Peyer's patch (tissue), 4 donors: Measurements from ENCODE around the gene TSPOAP1. TPM values are rescaled to one million over a fixed set of nuclear protein-coding genes. Genes with fewer than 3 reads are reported as not detected.
A peak's percentile ranks its signal among the peaks of the same experiment; 100 is the strongest.

Source experiments
- DNase-seq, 3 donors: peaks; one replicate each; pipeline ENCODE4 v3.0.0-alpha.2; 2017 to 2019
- H3K27ac ChIP-seq, 4 donors: fragments of 200-600 bp; sonication (generic); one replicate each; pipeline ENCODE4 v1.5.1; 2016 to 2019
- H3K27me3 ChIP-seq, 2 donors: fragments of 200-600 bp; sonication (generic); one replicate each; pipeline ENCODE4 v1.5.1; 2019
- H3K36me3 ChIP-seq, 3 donors: fragments of 200-600 bp; sonication (generic); one replicate each; pipeline ENCODE4 v1.5.1; 2016 to 2019
- H3K4me1 ChIP-seq, 4 donors: fragments of 200-600 bp; sonication (generic); one replicate each; pipeline ENCODE4 v1.5.1; 2016 to 2019
- H3K4me3 ChIP-seq, 4 donors: fragments of 200-600 bp; sonication (generic); 1 replicate in 3 of 4; 2 replicates in 1 of 4; pipeline ENCODE4 v1.5.1; 2016 to 2019; ENCODE audit warnings: mild to moderate bottlenecking in 1 of 4
- H3K9me3 ChIP-seq, 4 donors: fragments of 200-600 bp; sonication (generic); one replicate each; pipeline ENCODE4 v1.5.1; 2016 to 2019; ENCODE audit warnings: mild to moderate bottlenecking in 1 of 4
- POLR2A ChIP-seq, 2 donors: fragments of 450-650 bp; IDR thresholded peaks; one replicate each; pipeline ENCODE4 v1.5.1; 2017; ENCODE audit warnings: antibody characterized with exemption in 2 of 2, mild to moderate bottlenecking in 2 of 2, moderate library complexity in 2 of 2
- total RNA-seq, 4 donors: library from RNA; depleted of rRNA; stranded (reverse); fragments of >200 nt; gene quantifications; one replicate each; pipeline ENCODE4 v1.1.0, GENCODE V29; 2016
- TF ChIP-seq, protein P1 (sequence below), 6 experiments: fragments of 450-650 bp in 4 of 6; fragments of 200-600 bp in 2 of 6; sonication (generic) in 1 of 6; IDR thresholded peaks; one replicate each; pipeline ENCODE4 v1.5.1; 2017 to 2019; ENCODE audit warnings: antibody characterized with exemption in 6 of 6, mild to moderate bottlenecking in 3 of 6, moderate library complexity in 1 of 6

Gene TSPOAP1
- total RNA-seq, 4 donors from 2014 or later, result 9.1 to 11.9 (median 10.4) TPM

DNA sequence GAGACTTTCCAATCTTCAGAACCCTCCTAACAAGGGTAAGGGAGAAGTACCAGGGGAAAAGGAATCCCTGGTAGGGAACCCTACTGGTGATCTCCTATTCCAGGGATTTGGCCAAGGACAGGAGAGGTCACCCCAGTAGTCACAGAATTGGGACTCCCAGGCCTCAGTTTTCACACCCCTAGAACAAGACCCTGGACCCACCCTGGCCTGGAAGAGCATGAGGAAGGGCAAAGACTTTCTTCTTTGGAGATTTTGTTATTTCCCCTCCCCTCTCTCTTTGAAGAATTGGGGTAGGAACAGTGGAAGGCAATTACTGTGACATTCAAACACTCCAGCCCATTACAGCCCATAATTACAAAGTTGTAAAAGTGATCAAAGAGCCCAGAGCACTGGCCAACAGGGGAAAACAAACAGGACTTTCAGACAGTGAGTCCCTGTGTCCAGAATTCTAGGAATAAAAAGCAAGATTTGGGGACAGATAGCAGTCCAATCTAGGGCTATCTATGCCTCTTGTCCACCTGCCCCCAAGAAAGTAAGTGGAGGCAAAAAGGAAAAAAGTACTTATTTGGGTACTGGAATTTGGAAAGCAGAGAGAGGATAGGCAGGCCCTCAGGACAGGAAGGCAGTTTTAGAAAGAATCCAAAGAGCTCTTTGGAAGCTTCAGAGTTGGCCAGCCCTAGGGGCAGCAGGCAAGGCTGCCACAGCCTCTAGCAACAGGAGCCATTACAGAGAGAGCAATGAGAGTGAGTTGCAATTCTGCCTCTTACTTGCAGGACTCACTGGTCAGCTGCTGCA lies 36.8 kb upstream of the TSPOAP1 start:
- no peak overlapping the region for H3K4me3 ChIP-seq
- TF ChIP-seq POLR2A (IDR thresholded peaks at IDR 0.05), result no peak
- TF ChIP-seq, protein P1, sequence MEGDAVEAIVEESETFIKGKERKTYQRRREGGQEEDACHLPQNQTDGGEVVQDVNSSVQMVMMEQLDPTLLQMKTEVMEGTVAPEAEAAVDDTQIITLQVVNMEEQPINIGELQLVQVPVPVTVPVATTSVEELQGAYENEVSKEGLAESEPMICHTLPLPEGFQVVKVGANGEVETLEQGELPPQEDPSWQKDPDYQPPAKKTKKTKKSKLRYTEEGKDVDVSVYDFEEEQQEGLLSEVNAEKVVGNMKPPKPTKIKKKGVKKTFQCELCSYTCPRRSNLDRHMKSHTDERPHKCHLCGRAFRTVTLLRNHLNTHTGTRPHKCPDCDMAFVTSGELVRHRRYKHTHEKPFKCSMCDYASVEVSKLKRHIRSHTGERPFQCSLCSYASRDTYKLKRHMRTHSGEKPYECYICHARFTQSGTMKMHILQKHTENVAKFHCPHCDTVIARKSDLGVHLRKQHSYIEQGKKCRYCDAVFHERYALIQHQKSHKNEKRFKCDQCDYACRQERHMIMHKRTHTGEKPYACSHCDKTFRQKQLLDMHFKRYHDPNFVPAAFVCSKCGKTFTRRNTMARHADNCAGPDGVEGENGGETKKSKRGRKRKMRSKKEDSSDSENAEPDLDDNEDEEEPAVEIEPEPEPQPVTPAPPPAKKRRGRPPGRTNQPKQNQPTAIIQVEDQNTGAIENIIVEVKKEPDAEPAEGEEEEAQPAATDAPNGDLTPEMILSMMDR (IDR thresholded peaks at IDR 0.05), result no peak
- H3K27me3 ChIP-seq, result no peaks in the 10 kb centered on the region
- H3K9me3 ChIP-seq, result no peaks in the 10 kb centered on the region
- H3K36me3 ChIP-seq, result peaks cover 0 to 11% (median 0%) of the 10 kb centered on the region in 3 donors
- peak overlapping the region in 3 of 4 donors; percentile 66 to 87 (median 79) for H3K27ac ChIP-seq
- peaks cover 0 to 66% (median 11%) of the 10 kb centered on the region in 4 donors for H3K4me1 ChIP-seq
- DNase-seq, result no peak

DNA sequence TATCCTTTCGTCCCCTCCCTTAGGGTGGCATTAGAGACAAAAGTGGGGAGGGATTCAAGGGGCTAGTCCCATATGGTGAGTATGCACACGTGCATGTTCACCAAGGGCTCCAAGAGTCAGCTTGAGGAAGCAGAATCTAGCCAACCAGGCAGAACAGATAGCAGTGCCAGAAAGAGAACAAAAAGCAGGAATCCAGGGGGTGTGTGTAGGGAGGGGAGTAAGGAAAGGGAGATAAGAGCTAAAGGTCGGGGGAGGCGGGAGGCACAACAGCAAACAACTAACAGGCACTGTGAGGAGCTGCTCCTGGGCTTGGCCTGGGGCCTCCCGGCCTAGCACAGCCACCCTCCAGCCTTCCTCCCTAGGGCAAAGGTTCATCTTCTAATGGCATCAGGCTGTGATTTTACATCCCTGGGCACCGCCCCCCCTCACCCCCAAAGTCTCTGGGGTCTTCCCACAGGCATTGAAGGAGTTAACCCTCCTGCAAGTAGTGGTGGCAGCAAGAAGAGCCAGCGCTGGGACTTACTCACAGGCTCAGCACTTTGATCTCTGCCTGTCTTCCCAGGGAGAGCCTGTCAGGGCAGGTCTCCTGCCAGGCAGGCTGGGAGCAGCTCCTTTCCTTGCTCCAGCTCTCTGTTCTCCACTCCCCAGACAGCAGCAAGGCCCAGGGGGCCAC lies 35.8 kb upstream of the TSPOAP1 start:
- peak in 2 of 3 donors; percentile 70 to 73 for DNase-seq
- TF ChIP-seq POLR2A (IDR thresholded peaks at IDR 0.05), result peak in 1 of 2 donors; percentile 38
- TF ChIP-seq, protein P1 (IDR thresholded peaks at IDR 0.05), result no peak
- Histone ChIP-seq H3K27me3 (no peaks in the 10 kb centered on the region), H3K9me3 (no peaks in the 10 kb centered on the region), H3K27ac (peak overlapping the region in 3 of 4 donors; percentile 66 to 87 (median 79)), H3K4me1 (peaks cover 0 to 62% (median 10%) of the 10 kb centered on the region in 4 donors), H3K36me3 (peaks cover 0 to 11% (median 0%) of the 10 kb centered on the region in 3 donors), H3K4me3 (no peak overlapping the region)

- Histone ChIP-seq H3K4me3 (no peak overlapping the region), H3K9me3 (no peaks in the 10 kb centered on the region), H3K27ac (peak overlapping the region in 3 of 4 donors; percentile 66 to 87 (median 79)), H3K27me3 (no peaks in the 10 kb centered on the region), H3K4me1 (peaks cover 0 to 57% (median 7%) of the 10 kb centered on the region in 4 donors), H3K36me3 (peaks cover 0 to 17% (median 0%) of the 10 kb centered on the region in 3 donors)
- TF ChIP-seq, protein P1 (IDR thresholded peaks at IDR 0.05), result no peak
- no peak for TF ChIP-seq POLR2A (IDR thresholded peaks at IDR 0.05)
- no peak for DNase-seq
Observed at GRCh38 chr17:58363457-58364185, 35.0 kb upstream of the TSPOAP1 start.

GRCh38 chr17:58362368-58363014 lies 33.9 kb upstream of the TSPOAP1 start:
- H3K9me3 ChIP-seq, result no peaks in the 10 kb centered on the region
- H3K4me3 ChIP-seq, result no peak overlapping the region
- DNase-seq, result no peak
- peaks cover 0 to 28% (median 0%) of the 10 kb centered on the region in 3 donors for H3K36me3 ChIP-seq
- peaks cover 0 to 48% (median 7%) of the 10 kb centered on the region in 4 donors for H3K4me1 ChIP-seq
- no peak for TF ChIP-seq POLR2A (IDR thresholded peaks at IDR 0.05)
- TF ChIP-seq, protein P1 (IDR thresholded peaks at IDR 0.05), result no peak
- H3K27ac ChIP-seq, result no peak overlapping the region
- no peaks in the 10 kb centered on the region for H3K27me3 ChIP-seq
